Rectal smooth muscle tissue (tissue), 1 donor: ENCODE results near the gene TJAP1.

Experiments
- H3K27ac ChIP-seq: one replicate; pipeline ENCODE4 v1.7.0; 2013; ENCODE audit warnings: low read depth, low read length, inconsistent platforms
- H3K27me3 ChIP-seq: one replicate; pipeline ENCODE4 v1.7.0; 2013; ENCODE audit warnings: low read length; ENCODE audit not compliant: control insufficient read depth, insufficient read depth
- H3K36me3 ChIP-seq: one replicate; pipeline ENCODE4 v1.7.0; 2013; ENCODE audit warnings: low read length; ENCODE audit not compliant: control insufficient read depth, insufficient read depth
- H3K4me1 ChIP-seq: one replicate; pipeline ENCODE4 v1.7.0; 2013; ENCODE audit warnings: low read length; ENCODE audit not compliant: control insufficient read depth, insufficient read depth
- H3K4me3 ChIP-seq: one replicate; pipeline ENCODE4 v1.7.0; 2013; ENCODE audit warnings: low read length
- H3K9ac ChIP-seq: one replicate; pipeline ENCODE4 v1.7.0; 2013; ENCODE audit warnings: low read length

The TJAP1 gene, protein sequence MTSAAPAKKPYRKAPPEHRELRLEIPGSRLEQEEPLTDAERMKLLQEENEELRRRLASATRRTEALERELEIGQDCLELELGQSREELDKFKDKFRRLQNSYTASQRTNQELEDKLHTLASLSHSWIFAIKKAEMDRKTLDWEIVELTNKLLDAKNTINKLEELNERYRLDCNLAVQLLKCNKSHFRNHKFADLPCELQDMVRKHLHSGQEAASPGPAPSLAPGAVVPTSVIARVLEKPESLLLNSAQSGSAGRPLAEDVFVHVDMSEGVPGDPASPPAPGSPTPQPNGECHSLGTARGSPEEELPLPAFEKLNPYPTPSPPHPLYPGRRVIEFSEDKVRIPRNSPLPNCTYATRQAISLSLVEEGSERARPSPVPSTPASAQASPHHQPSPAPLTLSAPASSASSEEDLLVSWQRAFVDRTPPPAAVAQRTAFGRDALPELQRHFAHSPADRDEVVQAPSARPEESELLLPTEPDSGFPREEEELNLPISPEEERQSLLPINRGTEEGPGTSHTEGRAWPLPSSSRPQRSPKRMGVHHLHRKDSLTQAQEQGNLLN

DNA sequence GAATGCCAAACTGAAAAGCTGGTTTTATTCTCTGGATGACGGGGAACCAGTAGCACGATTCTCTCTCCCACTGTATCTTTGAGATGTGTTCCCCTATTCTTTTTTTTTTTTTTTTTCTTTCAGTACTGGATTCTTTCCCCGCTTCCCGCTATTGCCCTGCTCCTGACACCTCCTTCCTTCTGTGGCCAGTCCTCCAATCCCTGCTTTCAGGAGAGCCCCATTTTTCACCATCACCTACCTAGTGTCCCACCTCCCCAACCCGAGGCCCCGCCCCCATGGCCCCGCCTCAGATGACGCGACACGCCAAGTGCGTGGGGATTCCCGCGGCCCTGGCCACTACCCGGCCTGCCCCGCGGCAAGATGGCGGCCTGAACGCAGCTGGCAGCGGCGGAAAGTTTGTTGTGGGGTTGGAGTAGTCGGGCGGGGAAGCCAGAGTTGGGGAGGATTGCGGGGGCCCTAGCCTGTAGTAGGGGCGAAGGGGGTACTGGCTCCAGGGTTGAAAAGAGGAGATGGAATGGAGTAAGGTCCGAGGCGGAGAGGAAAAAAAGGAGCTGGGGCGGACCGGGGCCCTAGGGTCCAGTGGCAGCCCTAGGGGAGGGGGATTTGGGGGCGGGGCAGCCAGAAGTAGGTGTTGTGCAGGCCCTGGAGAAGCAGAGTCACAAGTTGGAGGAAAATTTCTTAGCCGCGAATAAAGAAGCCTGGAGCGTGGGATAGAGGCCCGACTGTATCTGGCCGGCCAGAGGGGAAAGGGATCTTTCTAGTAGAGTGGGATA lies at the start of gene TJAP1:
TSS of gene TJAP1 (plus strand) at position 336 of the 773 bp plus-strand sequence. CDS start 21,432 bp downstream, outside the sequence.
- Histone ChIP-seq H3K4me3 (peak within 1 kb of the TSS; percentile 67), H3K27me3 (no peaks in the 10 kb centered on the region), H3K27ac (peak within 1 kb of the TSS; percentile 71), H3K4me1 (peaks cover 14% of the 10 kb centered on the region), H3K9ac (peak within 1 kb of the TSS; percentile 77), H3K36me3 (no peaks in the 10 kb centered on the region)

DNA sequence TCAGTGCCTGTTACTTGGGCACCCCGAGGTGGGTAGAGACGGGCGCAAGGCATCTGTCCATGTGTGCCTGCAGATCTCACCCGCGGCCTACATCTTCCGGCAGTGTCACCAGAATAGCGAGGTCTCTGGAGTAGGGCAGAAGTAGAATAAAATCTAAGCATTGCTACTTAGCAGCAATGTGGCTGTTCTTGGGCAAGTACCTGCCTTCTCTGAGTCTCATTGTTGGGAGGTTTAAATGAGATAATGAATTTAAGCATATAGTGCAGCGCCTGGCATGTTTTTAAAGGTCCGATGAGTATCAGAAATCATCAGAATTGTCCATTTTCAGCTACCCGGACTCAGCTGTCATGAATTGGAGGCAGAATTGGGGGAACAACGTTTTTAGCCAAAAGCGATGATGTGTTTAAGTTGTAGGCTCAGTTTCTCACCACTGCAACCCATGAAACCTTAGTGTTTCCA lies 49.2 kb upstream of the TJAP1 start:
- peak overlapping the region; percentile 76 for H3K27ac ChIP-seq
- H3K9ac ChIP-seq, result peak overlapping the region; percentile 93
- H3K36me3 ChIP-seq, result peaks cover 6% of the 10 kb centered on the region
- no peaks in the 10 kb centered on the region for H3K27me3 ChIP-seq
- peaks cover 5% of the 10 kb centered on the region for H3K4me1 ChIP-seq
- peak overlapping the region; percentile 94 for H3K4me3 ChIP-seq

DNA sequence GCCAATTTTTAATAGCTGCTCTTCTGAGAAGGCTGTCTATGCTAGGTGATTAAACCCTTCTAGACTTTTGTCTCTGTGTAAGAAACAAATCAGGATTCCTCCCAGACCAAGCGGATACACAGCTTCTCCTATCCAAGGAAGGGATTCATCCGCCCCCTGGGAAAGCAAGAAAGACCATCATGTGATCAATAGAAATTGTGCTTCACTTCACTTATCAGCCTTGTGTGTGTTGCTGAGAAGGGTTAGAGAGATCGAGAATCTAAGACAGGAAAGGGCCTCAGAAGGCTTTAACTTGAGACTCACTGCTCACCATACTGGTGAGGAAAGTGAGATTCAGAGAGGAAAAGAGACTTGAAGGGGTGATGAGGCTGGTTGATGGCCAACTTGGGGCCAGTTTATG lies 48.5 kb upstream of the TJAP1 start:
- Histone ChIP-seq H3K4me3 (peak overlapping the region; percentile 94), H3K36me3 (peaks cover 6% of the 10 kb centered on the region), H3K9ac (no peak overlapping the region), H3K4me1 (peaks cover 5% of the 10 kb centered on the region), H3K27me3 (no peaks in the 10 kb centered on the region), H3K27ac (peak overlapping the region; percentile 76)

DNA sequence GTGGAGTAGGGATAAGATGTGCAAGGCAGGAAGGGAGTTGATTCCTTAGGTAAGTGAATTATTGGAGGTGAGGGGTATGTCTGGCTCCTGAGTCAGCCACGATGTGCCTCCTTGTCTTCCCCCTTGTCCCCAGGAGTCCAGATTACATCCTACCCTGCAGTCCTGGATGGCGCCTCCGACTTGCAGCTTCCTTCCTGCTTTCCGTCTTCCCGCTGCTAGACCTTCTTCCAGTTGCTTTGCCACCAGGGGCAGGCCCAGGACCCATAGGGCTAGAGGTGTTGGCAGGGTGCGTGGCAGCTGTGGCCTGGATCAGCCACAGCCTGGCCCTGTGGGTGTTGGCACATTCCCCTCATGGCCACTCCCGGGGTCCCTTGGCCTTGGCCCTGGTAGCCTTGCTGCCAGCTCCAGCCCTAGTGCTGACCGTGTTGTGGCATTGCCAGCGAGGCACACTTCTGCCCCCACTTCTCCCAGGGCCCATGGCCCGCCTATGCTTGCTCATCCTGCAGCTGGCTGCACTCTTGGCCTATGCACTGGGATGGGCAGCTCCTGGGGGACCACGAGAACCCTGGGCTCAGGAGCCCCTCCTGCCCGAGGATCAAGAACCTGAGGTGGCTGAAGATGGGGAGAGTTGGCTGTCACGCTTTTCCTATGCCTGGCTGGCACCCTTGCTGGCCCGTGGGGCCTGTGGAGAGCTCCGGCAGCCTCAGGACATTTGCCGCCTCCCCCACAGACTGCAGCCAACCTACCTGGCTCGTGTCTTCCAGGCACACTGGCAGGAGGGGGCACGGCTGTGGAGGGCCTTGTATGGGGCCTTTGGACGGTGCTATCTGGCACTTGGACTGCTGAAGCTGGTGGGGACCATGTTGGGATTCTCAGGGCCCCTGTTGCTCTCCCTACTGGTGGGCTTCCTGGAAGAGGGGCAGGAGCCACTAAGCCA lies 45.1 kb upstream of the TJAP1 start:
- no peaks in the 10 kb centered on the region for H3K27me3 ChIP-seq
- H3K4me3 ChIP-seq, result no peak overlapping the region
- no peak overlapping the region for H3K9ac ChIP-seq
- H3K4me1 ChIP-seq, result peaks cover 21% of the 10 kb centered on the region
- H3K27ac ChIP-seq, result no peak overlapping the region
- peaks cover 6% of the 10 kb centered on the region for H3K36me3 ChIP-seq

DNA sequence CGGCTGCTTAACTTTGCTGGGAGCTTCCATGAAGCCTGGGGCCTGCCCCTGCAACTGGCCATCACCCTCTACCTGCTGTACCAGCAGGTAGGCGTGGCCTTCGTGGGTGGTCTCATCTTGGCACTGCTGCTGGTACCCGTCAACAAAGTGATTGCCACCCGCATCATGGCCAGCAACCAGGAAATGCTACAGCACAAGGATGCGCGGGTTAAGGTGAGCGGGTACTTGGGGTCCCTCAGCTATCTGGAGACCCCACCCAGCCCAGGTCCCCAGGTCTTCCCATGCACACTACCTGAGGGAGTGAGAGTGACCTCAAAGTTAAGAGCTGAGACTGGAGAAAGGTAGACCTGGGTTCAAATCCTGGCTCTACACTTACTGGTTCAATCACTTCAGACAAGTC lies 44.2 kb upstream of the TJAP1 start:
- no peak overlapping the region for H3K4me3 ChIP-seq
- peaks cover 21% of the 10 kb centered on the region for H3K4me1 ChIP-seq
- no peak overlapping the region for H3K9ac ChIP-seq
- H3K36me3 ChIP-seq, result peaks cover 6% of the 10 kb centered on the region
- no peak overlapping the region for H3K27ac ChIP-seq
- H3K27me3 ChIP-seq, result no peaks in the 10 kb centered on the region

DNA sequence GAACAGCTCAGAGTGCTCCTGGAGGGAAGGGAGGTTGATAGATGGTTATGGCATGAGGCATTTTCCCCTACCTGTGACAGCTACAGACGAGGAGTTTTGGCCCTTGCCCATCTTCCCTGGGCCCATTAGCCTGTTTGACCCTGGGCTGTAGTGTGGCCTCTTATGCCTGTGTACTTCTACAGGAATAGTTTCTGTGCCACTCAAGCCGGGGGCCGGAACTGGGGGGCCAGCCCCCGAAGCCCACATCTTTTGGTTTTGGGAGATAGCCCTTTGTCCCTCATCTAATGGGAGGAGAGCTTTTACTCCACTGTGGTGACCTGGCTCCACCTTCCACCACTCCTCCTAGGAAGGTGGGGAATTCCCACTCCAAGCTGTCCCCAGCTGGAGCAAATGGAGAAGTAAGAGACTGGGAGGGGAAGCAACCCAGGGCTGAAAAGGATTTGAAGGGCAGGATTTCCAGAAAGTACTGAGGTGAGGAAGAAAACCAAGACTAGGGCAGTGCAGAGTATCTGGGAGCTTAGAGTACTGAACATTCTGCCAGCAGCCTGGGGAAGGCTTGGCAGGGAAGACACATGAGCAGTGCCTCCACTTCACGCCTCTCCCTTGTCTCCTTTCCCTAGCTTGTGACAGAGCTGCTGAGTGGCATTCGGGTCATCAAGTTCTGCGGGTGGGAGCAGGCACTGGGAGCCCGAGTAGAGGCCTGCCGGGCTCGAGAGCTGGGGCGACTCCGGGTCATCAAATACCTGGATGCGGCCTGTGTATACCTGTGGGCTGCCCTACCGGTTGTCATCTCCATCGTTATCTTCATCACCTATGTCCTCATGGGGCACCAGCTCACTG lies 43.1 kb upstream of the TJAP1 start:
- Histone ChIP-seq H3K27me3 (no peaks in the 10 kb centered on the region), H3K4me3 (no peak overlapping the region), H3K36me3 (peaks cover 6% of the 10 kb centered on the region), H3K9ac (no peak overlapping the region), H3K27ac (no peak overlapping the region), H3K4me1 (peaks cover 16% of the 10 kb centered on the region)

DNA sequence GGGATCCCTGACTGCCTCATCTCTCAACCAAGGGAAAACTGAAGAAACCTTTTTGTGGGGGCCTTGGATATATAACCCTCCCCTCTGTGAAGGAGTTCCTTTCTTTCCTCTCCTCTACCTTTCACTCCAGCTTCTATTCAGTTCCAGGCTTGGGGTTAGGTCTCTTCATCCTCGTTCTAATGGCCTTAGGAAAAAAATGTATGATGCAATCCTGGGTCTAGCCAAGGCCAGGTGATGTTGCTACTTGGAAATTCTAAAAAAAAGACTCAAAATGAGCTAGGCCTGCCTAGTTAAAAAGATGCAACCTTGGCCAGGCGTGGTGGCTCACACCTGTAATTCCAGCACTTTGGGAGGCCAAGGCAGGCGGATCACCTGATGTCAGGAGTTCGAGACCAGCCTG lies 42.4 kb upstream of the TJAP1 start:
- Histone ChIP-seq H3K4me1 (peaks cover 16% of the 10 kb centered on the region), H3K27ac (no peak overlapping the region), H3K9ac (no peak overlapping the region), H3K36me3 (peaks cover 6% of the 10 kb centered on the region), H3K27me3 (no peaks in the 10 kb centered on the region), H3K4me3 (no peak overlapping the region)

DNA sequence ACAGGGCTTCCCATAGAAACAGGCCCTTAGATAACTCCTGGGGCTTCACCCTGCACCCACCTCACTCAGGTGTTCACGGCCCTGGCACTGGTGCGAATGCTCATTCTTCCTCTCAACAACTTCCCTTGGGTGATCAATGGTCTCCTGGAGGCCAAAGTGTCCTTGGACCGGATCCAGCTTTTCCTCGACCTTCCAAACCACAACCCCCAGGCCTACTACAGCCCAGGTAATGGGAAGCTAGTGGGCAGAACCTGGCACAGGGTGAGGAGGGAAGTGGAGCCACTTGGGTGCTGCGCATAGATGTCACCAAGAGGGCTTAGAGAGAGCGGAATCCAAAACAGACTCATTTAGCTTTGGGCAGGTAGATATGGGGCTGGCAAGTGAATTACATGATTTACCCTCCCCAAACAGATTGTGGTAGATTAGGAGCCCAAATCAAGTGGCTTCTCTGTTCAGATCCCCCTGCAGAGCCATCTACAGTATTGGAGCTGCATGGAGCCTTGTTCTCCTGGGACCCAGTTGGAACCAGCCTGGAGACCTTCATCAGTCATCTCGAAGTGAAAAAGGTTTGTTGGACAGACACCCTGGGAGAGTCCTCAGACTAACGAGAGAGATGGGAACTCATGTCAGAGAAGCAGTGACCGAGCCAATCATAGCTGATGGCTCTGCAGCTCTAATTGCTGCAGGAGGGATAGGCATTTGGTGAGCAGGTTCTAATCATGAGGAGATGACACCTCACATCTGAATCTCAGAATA lies 41.5 kb upstream of the TJAP1 start:
- Histone ChIP-seq H3K27me3 (no peaks in the 10 kb centered on the region), H3K36me3 (peaks cover 6% of the 10 kb centered on the region), H3K9ac (no peak overlapping the region), H3K4me1 (peaks cover 16% of the 10 kb centered on the region), H3K4me3 (no peak overlapping the region), H3K27ac (peak overlapping the region; percentile 62)

DNA sequence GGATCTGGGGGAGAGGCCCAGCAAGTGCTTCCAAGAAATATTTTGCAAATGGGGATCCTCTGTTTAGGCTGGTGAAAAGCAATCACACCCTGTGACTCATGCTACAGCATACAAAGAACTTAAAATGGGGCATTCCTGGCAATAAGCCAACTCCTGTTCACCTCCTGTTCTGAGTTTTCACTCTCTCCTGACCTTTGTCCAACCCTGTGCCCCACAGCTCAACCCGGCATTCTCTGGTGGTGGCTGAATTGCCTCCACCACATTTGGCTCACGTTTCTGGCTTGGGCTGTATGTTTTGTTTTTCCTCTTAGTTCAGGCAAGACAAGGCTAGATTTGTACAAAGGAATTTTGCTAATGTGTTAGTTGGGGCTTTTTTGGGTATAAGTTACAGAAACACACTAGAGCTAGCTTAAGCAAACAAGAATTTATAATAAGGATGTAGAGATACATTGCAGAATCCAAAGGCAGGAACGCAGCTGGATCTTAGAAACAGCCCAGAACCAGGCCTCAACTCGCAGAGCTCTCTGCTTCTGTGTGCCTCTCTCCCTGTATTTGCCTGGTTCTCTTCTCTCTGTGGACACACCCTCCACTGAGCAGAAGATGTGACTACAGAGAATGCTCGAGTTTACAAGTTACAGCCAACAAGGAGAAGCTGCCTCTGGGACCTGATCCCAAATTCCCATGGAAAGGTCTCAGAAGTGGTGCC lies 40.6 kb upstream of the TJAP1 start:
- H3K27me3 ChIP-seq, result no peaks in the 10 kb centered on the region
- peaks cover 16% of the 10 kb centered on the region for H3K4me1 ChIP-seq
- no peak overlapping the region for H3K9ac ChIP-seq
- peak overlapping the region; percentile 62 for H3K27ac ChIP-seq
- H3K4me3 ChIP-seq, result no peak overlapping the region
- peaks cover 6% of the 10 kb centered on the region for H3K36me3 ChIP-seq

DNA sequence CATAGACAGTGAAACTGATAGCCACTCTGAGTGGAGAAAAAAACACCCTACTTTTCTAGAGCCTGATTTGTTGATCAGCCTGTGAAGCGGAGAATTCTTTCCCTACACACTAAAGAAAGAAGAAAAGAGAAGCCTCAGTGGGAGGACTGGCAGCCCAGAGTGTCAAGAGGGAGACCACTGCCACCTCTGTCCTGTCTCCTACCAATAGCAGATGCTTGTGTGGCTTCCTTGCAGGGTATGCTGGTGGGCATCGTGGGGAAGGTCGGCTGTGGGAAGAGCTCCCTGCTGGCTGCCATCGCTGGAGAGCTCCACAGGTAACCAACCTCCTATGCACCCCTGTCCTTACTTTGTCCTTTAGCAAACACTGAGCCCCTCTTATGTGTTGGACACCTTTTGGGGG lies 39.7 kb upstream of the TJAP1 start:
- H3K27ac ChIP-seq, result no peak overlapping the region
- no peaks in the 10 kb centered on the region for H3K27me3 ChIP-seq
- peaks cover 16% of the 10 kb centered on the region for H3K4me1 ChIP-seq
- H3K9ac ChIP-seq, result no peak overlapping the region
- H3K4me3 ChIP-seq, result no peak overlapping the region
- H3K36me3 ChIP-seq, result no peaks in the 10 kb centered on the region
